Measurements from ENCODE around the gene PABPN1. TPM values are rescaled to one million over a fixed set of nuclear protein-coding genes. Genes with fewer than 3 reads are reported as not detected.
A peak's percentile ranks its signal among the peaks of the same experiment; 100 is the strongest.
"Not testable (repeated sequence)": the region's sequence is repeated elsewhere in the genome, so short reads cannot be mapped to it uniquely, and the experiment has no call there.

The PABPN1 gene
- 100 to 1,000 TPM in 7 of 10 donors, 10 to 100 TPM in 3; 88.9 to 153 (median 105) TPM for polyA plus RNA-seq (ENCODE audit: insufficient read length in 10 of 10)
- long read RNA-seq, donor 1, transcript PABPN1-201 (7 exons, 2,001 nt) = major isoform, 12 of 18 reads
- long read RNA-seq, donor 1, partial matches to known transcripts = 0 of 18 reads
- long read RNA-seq, donor 1, other reads (novel, unspliced or antisense) = 0 of 18 reads
- long read RNA-seq, donor 2, transcript PABPN1-202 (6 exons, 2,768 nt) = minor isoform, 7 of 27 reads
- long read RNA-seq, donor 2, transcript PABPN1-201 (7 exons, 2,001 nt) = major isoform, 12 of 27 reads
- long read RNA-seq, donor 2, partial matches to known transcripts = 0 of 27 reads
- long read RNA-seq, donor 2, other reads (novel, unspliced or antisense) = 0 of 27 reads
- long read RNA-seq, donor 3 = 0 reads
- long read RNA-seq, donor 4, transcript PABPN1-202 (6 exons, 2,768 nt) = minor isoform, 11 of 34 reads
- long read RNA-seq, donor 4, transcript PABPN1-201 (7 exons, 2,001 nt) = major isoform, 17 of 34 reads
- long read RNA-seq, donor 4, partial matches to known transcripts = 5 of 34 reads
- long read RNA-seq, donor 4, other reads (novel, unspliced or antisense) = 0 of 34 reads
- long read RNA-seq, donor 5, transcript PABPN1-201 (7 exons, 2,001 nt) = major isoform, 26 of 38 reads
- long read RNA-seq, donor 5, partial matches to known transcripts = 5 of 38 reads
- long read RNA-seq, donor 5, other reads (novel, unspliced or antisense) = 0 of 38 reads
- long read RNA-seq, donor 6, transcript PABPN1-202 (6 exons, 2,768 nt) = minor isoform, 10 of 54 reads
- long read RNA-seq, donor 6, transcript PABPN1-201 (7 exons, 2,001 nt) = major isoform, 35 of 54 reads
- long read RNA-seq, donor 6, partial matches to known transcripts = 5 of 54 reads
- long read RNA-seq, donor 6, other reads (novel, unspliced or antisense) = 0 of 54 reads
- long read RNA-seq, donor 7, transcript PABPN1-201 (7 exons, 2,001 nt) = major isoform, 21 of 75 reads
- long read RNA-seq, donor 7, transcript PABPN1-202 (6 exons, 2,768 nt) = minor isoform, 11 of 75 reads
- long read RNA-seq, donor 7, partial matches to known transcripts = 43 of 75 reads
- long read RNA-seq, donor 7, other reads (novel, unspliced or antisense) = 0 of 75 reads
- long read RNA-seq, donor 8, transcript PABPN1-202 (6 exons, 2,768 nt) = minor isoform, 11 of 31 reads
- long read RNA-seq, donor 8, transcript PABPN1-201 (7 exons, 2,001 nt) = major isoform, 20 of 31 reads
- long read RNA-seq, donor 8, partial matches to known transcripts = 0 of 31 reads
- long read RNA-seq, donor 8, other reads (novel, unspliced or antisense) = 0 of 31 reads
- long read RNA-seq, donor 9, partial matches to known transcripts = 0 of 3 reads
- long read RNA-seq, donor 9, other reads (novel, unspliced or antisense) = 0 of 3 reads

- peak; percentile 99 to 100 (median 100) for DNase-seq
Measured at GRCh38 chr14:23320584-23321571, at the start of gene PABPN1. Gene PABPN1, plus strand, starts transcription at chr14:23321457. Its CDS starts 13 bp downstream, at chr14:23321470.

- no peak for DNase-seq
Measured at GRCh38 chr14:23275412-23275811, 45.8 kb upstream of the PABPN1 start.

- DNase-seq = no peak
Measured at GRCh38 chr14:23277189-23277588, 44.1 kb upstream of the PABPN1 start.

GRCh38 chr14:23277928-23278327 lies 43.3 kb upstream of the PABPN1 start:
- DNase-seq = not testable (repeated sequence)

GRCh38 chr14:23281247-23281646 lies 40.0 kb upstream of the PABPN1 start:
- no peak for DNase-seq

- DNase-seq = peak in 1 of 3 donors; percentile 45
Measured at GRCh38 chr14:23284654-23285529, 36.4 kb upstream of the PABPN1 start.

- peak in 1 of 3 donors; percentile 44 for DNase-seq
Measured at GRCh38 chr14:23285530-23286019, 35.7 kb upstream of the PABPN1 start.

- DNase-seq = peak; percentile 98 to 99 (median 98)
Measured at GRCh38 chr14:23286020-23286901, 35.0 kb upstream of the PABPN1 start, which contains the start of gene HOMEZ. Gene HOMEZ, minus strand, starts transcription at chr14:23286132. Its CDS starts 180 bp downstream, at chr14:23285952.

GRCh38 chr14:23286902-23287479 lies 34.3 kb upstream of the PABPN1 start:
- no peak for DNase-seq

GRCh38 chr14:23294734-23295561 lies 26.3 kb upstream of the PABPN1 start:
- DNase-seq = peak; percentile 19 to 63 (median 54)

- no peak for DNase-seq
Measured at GRCh38 chr14:23296012-23296777, 25.1 kb upstream of the PABPN1 start.

GRCh38 chr14:23297096-23297495 lies 24.2 kb upstream of the PABPN1 start:
- no peak for DNase-seq

- no peak for DNase-seq
Measured at GRCh38 chr14:23297611-23298277, 23.5 kb upstream of the PABPN1 start.

GRCh38 chr14:23299211-23299957 lies 21.9 kb upstream of the PABPN1 start:
- DNase-seq = no peak

All from muscle of back (tissue), 13 donors.